K562 (cell line): ENCODE data around the gene ZNF689. TPM values are rescaled to one million over a fixed set of nuclear protein-coding genes. Genes with fewer than 3 reads are reported as not detected.

Experiments
- CUX1 ChIP-seq: fragments of 200-800 bp; sonication (Bioruptor generic); IDR thresholded peaks from 2 replicates; pipeline ENCODE4 v1.6.1; 2016; ENCODE audit warnings: missing genetic modification characterization, missing compliant biosample characterization
- DIDO1 ChIP-seq: fragments of 450-650 bp; IDR thresholded peaks from 2 replicates; pipeline ENCODE4 v1.6.1; 2016; ENCODE audit warnings: low read depth, missing biosample characterization, missing genetic modification characterization
- FOXA3 ChIP-seq, 2 experiments: fragments of 450-650 bp in 1 of 2; sonication (generic) in 1 of 2; formaldehyde crosslinking; IDR thresholded peaks in 1 of 2; conservative IDR thresholded peaks in 1 of 2; 2 replicates each; pipeline versions ENCODE4 v1.4.0 to v1.8.0; 2020 to 2022; ENCODE audit warnings: mild to moderate bottlenecking in 2 of 2, missing genetic modification reagents in 1 of 2
- FOXJ2 ChIP-seq: fragments of 200-800 bp; sonication (Bioruptor generic); IDR thresholded peaks from 2 replicates; pipeline ENCODE4 v1.6.1; 2016; ENCODE audit warnings: missing genetic modification characterization, missing compliant biosample characterization
- KDM1A ChIP-seq, 2 experiments: fragments of 450-650 bp; IDR thresholded peaks; 2 replicates each; pipeline ENCODE4 v1.6.1; 2016; ENCODE audit warnings: mild to moderate bottlenecking in 2 of 2
- PTTG1 ChIP-seq: fragments of 450-650 bp; IDR thresholded peaks from 2 replicates; pipeline ENCODE4 v1.6.1; 2016; ENCODE audit warnings: low read depth, mild to moderate bottlenecking, missing genetic modification characterization, missing compliant biosample characterization
- SMARCC2 ChIP-seq: fragments of 450-650 bp; IDR thresholded peaks from 2 replicates; pipeline ENCODE4 v1.6.1; 2017; ENCODE audit warnings: antibody characterized with exemption, moderate library complexity, mild to moderate bottlenecking, low read depth
- THRB ChIP-seq: fragments of 450-650 bp; formaldehyde crosslinking; conservative IDR thresholded peaks from 2 replicates; pipeline ENCODE4 v1.4.0; 2022; ENCODE audit warnings: mild to moderate bottlenecking, missing genetic modification characterization
- ZBTB7A ChIP-seq: IDR thresholded peaks from 2 replicates; pipeline ENCODE4 v1.6.1; 2011; ENCODE audit warnings: low read depth, mild to moderate bottlenecking, low read length, moderate library complexity, borderline replicate concordance; ENCODE audit not compliant: control insufficient read depth
- ZNF316 ChIP-seq: fragments of 450-650 bp; IDR thresholded peaks from 2 replicates; pipeline ENCODE4 v1.6.1; 2016
- ZNF445 ChIP-seq: fragments of 250-450 bp; sonication (Bioruptor Pico); IDR thresholded peaks from 2 replicates; pipeline ENCODE4 v1.4.0; 2020; ENCODE audit warnings: low read depth, mild to moderate bottlenecking, moderate library complexity
- ZNF583 ChIP-seq: fragments of 250-450 bp; sonication (Bioruptor Pico); IDR thresholded peaks from 2 replicates; pipeline ENCODE4 v1.4.0; 2020
- polyA plus RNA-seq, 8 experiments: library from polyadenylated mRNA; depleted of rRNA in 4 of 8; stranded (reverse) in 5 of 8; unstranded in 3 of 8; fragments of >200 nt; fragmentation: Nextera tagmentation in 2 of 8; fragmentation: Illumina TruSeq in 1 of 8; extraction: Ambion mirVana in 2 of 8; extraction: Trizol in 1 of 8; gene quantifications; 2 replicates each; pipeline versions ENCODE4 v1.2.1 to v1.2.3, GENCODE V29; 2011 to 2014; ENCODE audit warnings: inconsistent platforms in 1 of 8, missing spikeins in 1 of 8
- total RNA-seq, 7 experiments: library from RNA; depleted of rRNA in 6 of 7; stranded (reverse); fragments of >200 nt in 6 of 7; fragmentation: Illumina TruSeq in 2 of 7; extraction: Trizol in 2 of 7; gene quantifications; 2 replicates each; pipeline versions ENCODE4 v1.2.1 to v1.2.3, GENCODE V29; 2011 to 2021; ENCODE audit warnings: low replicate concordance in 1 of 7
- TF ChIP-seq, protein P1 (sequence below), 3 experiments: fragments of 200-800 bp in 1 of 3; fragments of 250-450 bp in 1 of 3; fragments of 450-650 bp in 1 of 3; sonication (Bioruptor Pico) in 1 of 3; sonication (Bioruptor generic) in 1 of 3; formaldehyde crosslinking in 1 of 3; IDR thresholded peaks; 2 replicates each; pipeline versions ENCODE4 v1.6.1 to v1.8.0; 2016 to 2022; ENCODE audit warnings: mild to moderate bottlenecking in 2 of 3, missing genetic modification characterization in 2 of 3, missing compliant biosample characterization in 1 of 3, moderate library complexity in 1 of 3
- TF ChIP-seq, protein P2 (sequence below): sonication (generic); formaldehyde crosslinking; IDR thresholded peaks from 2 replicates; pipeline ENCODE4 v1.8.0; 2022; ENCODE audit warnings: mild to moderate bottlenecking, missing genetic modification reagents
- TF ChIP-seq, protein P3 (sequence below): fragments of 200-400 bp; formaldehyde crosslinking; IDR thresholded peaks from 2 replicates; pipeline ENCODE4 v1.6.1; 2017; ENCODE audit warnings: mild to moderate bottlenecking, low read depth, low read length, moderate library complexity

The ZNF689 gene
- total and polyA plus RNA-seq, 9 of the 15 experiments (the other 6 are each of a cell fraction or from before 2014, with no cell fraction given): 5.4 to 15.4 (median 10.8) TPM

GRCh38 chr16:30585022-30585399 lies 25.2 kb downstream of the ZNF689 start (continued):
- TF ChIP-seq CUX1 (CRISPR knock-in tag): no peak
- TF ChIP-seq, protein P1, sequence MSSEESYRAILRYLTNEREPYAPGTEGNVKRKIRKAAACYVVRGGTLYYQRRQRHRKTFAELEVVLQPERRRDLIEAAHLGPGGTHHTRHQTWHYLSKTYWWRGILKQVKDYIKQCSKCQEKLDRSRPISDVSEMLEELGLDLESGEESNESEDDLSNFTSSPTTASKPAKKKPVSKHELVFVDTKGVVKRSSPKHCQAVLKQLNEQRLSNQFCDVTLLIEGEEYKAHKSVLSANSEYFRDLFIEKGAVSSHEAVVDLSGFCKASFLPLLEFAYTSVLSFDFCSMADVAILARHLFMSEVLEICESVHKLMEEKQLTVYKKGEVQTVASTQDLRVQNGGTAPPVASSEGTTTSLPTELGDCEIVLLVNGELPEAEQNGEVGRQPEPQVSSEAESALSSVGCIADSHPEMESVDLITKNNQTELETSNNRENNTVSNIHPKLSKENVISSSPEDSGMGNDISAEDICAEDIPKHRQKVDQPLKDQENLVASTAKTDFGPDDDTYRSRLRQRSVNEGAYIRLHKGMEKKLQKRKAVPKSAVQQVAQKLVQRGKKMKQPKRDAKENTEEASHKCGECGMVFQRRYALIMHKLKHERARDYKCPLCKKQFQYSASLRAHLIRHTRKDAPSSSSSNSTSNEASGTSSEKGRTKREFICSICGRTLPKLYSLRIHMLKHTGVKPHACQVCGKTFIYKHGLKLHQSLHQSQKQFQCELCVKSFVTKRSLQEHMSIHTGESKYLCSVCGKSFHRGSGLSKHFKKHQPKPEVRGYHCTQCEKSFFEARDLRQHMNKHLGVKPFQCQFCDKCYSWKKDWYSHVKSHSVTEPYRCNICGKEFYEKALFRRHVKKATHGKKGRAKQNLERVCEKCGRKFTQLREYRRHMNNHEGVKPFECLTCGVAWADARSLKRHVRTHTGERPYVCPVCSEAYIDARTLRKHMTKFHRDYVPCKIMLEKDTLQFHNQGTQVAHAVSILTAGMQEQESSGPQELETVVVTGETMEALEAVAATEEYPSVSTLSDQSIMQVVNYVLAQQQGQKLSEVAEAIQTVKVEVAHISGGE (CRISPR knock-in tag; IDR thresholded peaks at IDR 0.05): no peak
- TF ChIP-seq DIDO1: no peak
- TF ChIP-seq, protein P2, sequence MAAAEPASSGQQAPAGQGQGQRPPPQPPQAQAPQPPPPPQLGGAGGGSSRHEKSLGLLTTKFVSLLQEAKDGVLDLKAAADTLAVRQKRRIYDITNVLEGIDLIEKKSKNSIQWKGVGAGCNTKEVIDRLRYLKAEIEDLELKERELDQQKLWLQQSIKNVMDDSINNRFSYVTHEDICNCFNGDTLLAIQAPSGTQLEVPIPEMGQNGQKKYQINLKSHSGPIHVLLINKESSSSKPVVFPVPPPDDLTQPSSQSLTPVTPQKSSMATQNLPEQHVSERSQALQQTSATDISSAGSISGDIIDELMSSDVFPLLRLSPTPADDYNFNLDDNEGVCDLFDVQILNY: no peak
- TF ChIP-seq ZNF316: no peak
- no peak for TF ChIP-seq PTTG1 (tag)
- peak; percentile 22; the same call in 1 of the 2 replicates for TF ChIP-seq ZBTB7A
- TF ChIP-seq FOXA3 (CRISPR knock-in tag; conservative IDR thresholded peaks at IDR 0.05 in 1 of 2, IDR thresholded peaks at IDR 0.05 in 1 of 2): no peak
- TF ChIP-seq THRB (CRISPR knock-in tag): no peak
- TF ChIP-seq, protein P3, sequence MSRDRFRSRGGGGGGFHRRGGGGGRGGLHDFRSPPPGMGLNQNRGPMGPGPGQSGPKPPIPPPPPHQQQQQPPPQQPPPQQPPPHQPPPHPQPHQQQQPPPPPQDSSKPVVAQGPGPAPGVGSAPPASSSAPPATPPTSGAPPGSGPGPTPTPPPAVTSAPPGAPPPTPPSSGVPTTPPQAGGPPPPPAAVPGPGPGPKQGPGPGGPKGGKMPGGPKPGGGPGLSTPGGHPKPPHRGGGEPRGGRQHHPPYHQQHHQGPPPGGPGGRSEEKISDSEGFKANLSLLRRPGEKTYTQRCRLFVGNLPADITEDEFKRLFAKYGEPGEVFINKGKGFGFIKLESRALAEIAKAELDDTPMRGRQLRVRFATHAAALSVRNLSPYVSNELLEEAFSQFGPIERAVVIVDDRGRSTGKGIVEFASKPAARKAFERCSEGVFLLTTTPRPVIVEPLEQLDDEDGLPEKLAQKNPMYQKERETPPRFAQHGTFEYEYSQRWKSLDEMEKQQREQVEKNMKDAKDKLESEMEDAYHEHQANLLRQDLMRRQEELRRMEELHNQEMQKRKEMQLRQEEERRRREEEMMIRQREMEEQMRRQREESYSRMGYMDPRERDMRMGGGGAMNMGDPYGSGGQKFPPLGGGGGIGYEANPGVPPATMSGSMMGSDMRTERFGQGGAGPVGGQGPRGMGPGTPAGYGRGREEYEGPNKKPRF: no peak
- TF ChIP-seq SMARCC2: no peak
- TF ChIP-seq KDM1A (IDR thresholded peaks at IDR 0.05): no peak
- no peak for TF ChIP-seq ZNF583 (CRISPR knock-in tag)
- TF ChIP-seq ZNF445: no peak
- peak; percentile 70 for TF ChIP-seq FOXJ2 (tag)
